HepG2 (cell line): ENCODE data around the gene INHA. TPM values are rescaled to one million over a fixed set of nuclear protein-coding genes. Genes with fewer than 3 reads are reported as not detected.

Experiments used
- ATAC-seq: fragments of 200-7000 bp; cut with Tn5 transposase; 3 replicates; pipeline ENCODE4 v1.9.1; 2020; ENCODE audit warnings: mild to moderate bottlenecking, moderate library complexity
- BruUV-seq: library from RNA; stranded (reverse); fragments of 400-500 nt; replicated peaks from 2 replicates; lab custom pipeline; 2021; lab: Mats Ljungman, UMichigan
- CTCF ChIA-PET: fragments of 300-600 bp; formaldehyde crosslinking; extraction: SDS; loops from one replicate; lab custom pipeline; 2021; ENCODE audit warnings: low total read pairs, inconsistent platforms, low intra/inter-chr PET ratio; lab: Yijun Ruan, JAX
- POLR2A ChIA-PET: fragments of 350-600 bp; sonication (Branson Sonifier 250); formaldehyde crosslinking; loops from one replicate; lab custom pipeline; 2020; ENCODE audit warnings: antibody characterized with exemption, inconsistent platforms; lab: Yijun Ruan, JAX
- DNase-seq: peaks from one replicate; pipeline ENCODE4 v3.0.0-alpha.2; 2015; ENCODE audit warnings: low spot score
- FAIRE-seq: peaks from 3 replicates; lab custom pipeline; 2011; peaks lifted over from hg19 to GRCh38; lab: Jason Lieb, UNC
- H2AFZ ChIP-seq: one replicate; pipeline ENCODE4 v1.6.1; 2011; ENCODE audit warnings: low read length, inconsistent platforms
- H3K27ac ChIP-seq: fragments of 300-600 bp; 3 replicates; pipeline ENCODE4 v1.8.0; 2011; ENCODE audit warnings: mixed run types, mild to moderate bottlenecking, mixed read lengths, low read length, inconsistent platforms; ENCODE audit not compliant: insufficient read depth; ENCODE audit errors: extremely low read length
- H3K27me3 ChIP-seq, 2 experiments: fragments of 200-600 bp in 1 of 2; 2 replicates in 1 of 2; 3 replicates in 1 of 2; pipeline versions ENCODE4 v1.6.0 to v1.8.0; 2011; ENCODE audit warnings: low read length in 2 of 2, mild to moderate bottlenecking in 2 of 2, moderate library complexity in 2 of 2, inconsistent platforms in 1 of 2; ENCODE audit not compliant: insufficient read depth in 2 of 2, control insufficient read depth in 1 of 2
- H3K36me3 ChIP-seq, 2 experiments: fragments of 200-600 bp in 1 of 2; replicated peaks in 1 of 2; 2 replicates in 1 of 2; 3 replicates in 1 of 2; pipeline versions ENCODE4 v1.5.1 to v1.8.0; 2011; ENCODE audit warnings: low read length in 2 of 2, inconsistent platforms in 1 of 2; ENCODE audit not compliant: insufficient read depth in 2 of 2, control insufficient read depth in 1 of 2
- H3K4me1 ChIP-seq: 2 replicates; pipeline ENCODE4 v1.5.1; 2012; ENCODE audit warnings: low read length, inconsistent platforms; ENCODE audit not compliant: insufficient read depth
- H3K4me2 ChIP-seq: 2 replicates; pipeline ENCODE4 v1.6.0; 2011; ENCODE audit warnings: low read depth, low read length, inconsistent platforms
- H3K4me3 ChIP-seq, 3 experiments: fragments of 200-600 bp in 1 of 3; sonication (generic), shearing (Covaris generic) in 1 of 3; replicated peaks in 1 of 3; 2 replicates each; pipeline ENCODE4 v1.5.1; 2011 to 2016; ENCODE audit warnings: low read length in 3 of 3, inconsistent platforms in 2 of 3, low read depth in 2 of 3, mild to moderate bottlenecking in 2 of 3, control low read depth in 1 of 3, mixed read lengths in 1 of 3; ENCODE audit not compliant: insufficient read depth in 1 of 3
- H3K79me2 ChIP-seq: one replicate; pipeline ENCODE4 v1.6.1; 2011; ENCODE audit warnings: low read length, inconsistent platforms; ENCODE audit not compliant: insufficient read depth
- H3K9ac ChIP-seq: 2 replicates; pipeline ENCODE4 v1.6.0; 2011; ENCODE audit warnings: mild to moderate bottlenecking, low read depth, low read length, inconsistent platforms; ENCODE audit not compliant: insufficient read depth
- H3K9me3 ChIP-seq: 2 replicates; pipeline ENCODE4 v1.5.1; 2012; ENCODE audit warnings: mild to moderate bottlenecking, low read length
- H4K20me1 ChIP-seq: 2 replicates; pipeline ENCODE4 v1.6.0; 2011; ENCODE audit warnings: inconsistent platforms, mild to moderate bottlenecking, low read length, moderate library complexity; ENCODE audit not compliant: insufficient read depth
- KDM2A ChIP-seq: sonication (generic); formaldehyde crosslinking; IDR thresholded peaks from 2 replicates; pipeline ENCODE4 v1.4.0; 2020; ENCODE audit warnings: low read depth, missing genetic modification reagents, borderline replicate concordance
- KDM6A ChIP-seq: IDR thresholded peaks from 2 replicates; pipeline ENCODE4 v1.6.1; 2016; ENCODE audit warnings: low read depth
- MAFF ChIP-seq: IDR thresholded peaks from 2 replicates; pipeline ENCODE4 v1.6.1; 2011; ENCODE audit warnings: low read depth, low read length, improper control_type of control experiment
- ZNF12 ChIP-seq: sonication (generic); formaldehyde crosslinking; IDR thresholded peaks from 2 replicates; pipeline ENCODE4 v1.5.0; 2020; ENCODE audit warnings: missing genetic modification reagents
- ZNF558 ChIP-seq: sonication (generic); formaldehyde crosslinking; IDR thresholded peaks from 2 replicates; pipeline ENCODE4 v1.9.0; 2022; ENCODE audit warnings: mild to moderate bottlenecking, missing genetic modification reagents, borderline replicate concordance
- WGBS: methylation state at CpG from one replicate; pipeline ENCODE4 v1.1.6; 2017; ENCODE audit warnings: low lambda C conversion rate; 5-methylcytosine and 5-hydroxymethylcytosine counted together
- in situ Hi-C: cut with HindIII; loops from 2 replicates; pipeline ENCODE4 v1.10.0; 2017; ENCODE audit warnings: low pct_unique_long_range_greater_than_20kb; ENCODE audit not compliant: extremely low pct_ligation_motif_present
- intact Hi-C: fragments of 100-400 bp; cut with micrococcal nuclease; formaldehyde crosslinking; loops from one replicate; pipeline ENCODE4 v1.10.0; 2022; ENCODE audit not compliant: unreplicated experiment
- polyA plus RNA-seq, 8 experiments: library from polyadenylated mRNA; depleted of rRNA in 3 of 8; stranded (reverse) in 7 of 8; unstranded in 1 of 8; fragments of >200 nt; fragmentation: Illumina TruSeq in 4 of 8; extraction: Trizol in 4 of 8; gene quantifications; 2 replicates each; pipeline versions ENCODE4 v1.2.1 to v1.2.3, GENCODE V29; 2011 to 2016; ENCODE audit warnings: low read depth in 4 of 8, missing spikeins in 1 of 8, mixed read lengths in 1 of 8; ENCODE audit not compliant: insufficient read depth in 1 of 8
- total RNA-seq, 5 experiments: library from RNA; depleted of rRNA; stranded (reverse); fragments of >200 nt; fragmentation: Illumina TruSeq; extraction: Trizol; gene quantifications; 2 replicates each; pipeline ENCODE4 v1.2.3, GENCODE V29; 2016; ENCODE audit warnings: low read depth in 1 of 5
- TF ChIP-seq, protein P1 (sequence below): sonication (generic); formaldehyde crosslinking; conservative IDR thresholded peaks from 2 replicates; pipeline ENCODE4 v1.8.1; 2023; ENCODE audit warnings: missing genetic modification reagents
- TF ChIP-seq, protein P2 (sequence below): sonication (generic); formaldehyde crosslinking; IDR thresholded peaks from 2 replicates; pipeline ENCODE4 v1.5.0; 2020; ENCODE audit warnings: missing genetic modification reagents, mild to moderate bottlenecking, borderline replicate concordance

The INHA gene
- total and polyA plus RNA-seq, 2 of the 13 experiments (the other 11 are each of a cell fraction or from before 2014, with no cell fraction given): 4.1 to 15.2 TPM

DNA sequence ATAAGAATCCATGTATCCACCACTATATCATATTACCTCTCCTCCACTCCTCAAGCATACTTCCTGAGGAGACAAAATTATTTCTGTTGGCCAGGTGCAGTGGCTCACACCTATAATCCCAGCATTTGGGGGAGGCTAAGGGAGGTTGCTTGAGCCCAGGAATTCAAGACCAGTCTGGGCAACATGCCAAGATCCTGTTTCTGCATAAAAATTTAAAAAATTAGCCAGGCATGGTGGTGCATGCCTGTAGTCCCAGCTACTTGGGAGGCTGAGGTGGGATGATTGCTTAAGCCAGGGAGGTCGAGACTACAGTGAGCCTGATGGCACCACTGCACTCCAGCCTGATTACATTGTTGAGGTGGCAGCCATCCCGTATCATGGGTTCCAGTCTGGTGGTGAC, 9.2 kb downstream of the INHA start:
- ChIA-PET CTCF (no interaction called here), POLR2A (no interaction called here)
- no peak overlapping the region for H2AFZ ChIP-seq
- no TSS peak for BruUV-seq
- H3K27me3 ChIP-seq: no peaks in the 10 kb centered on the region; a peak in 1 of 5 replicates
- no peak overlapping the region for H3K9ac ChIP-seq
- peaks cover 54% of the 10 kb centered on the region for H3K4me1 ChIP-seq
- DNase-seq (no peak), FAIRE-seq (no peak), ATAC-seq (no peak)
- no CpG with 5 or more reads among the region's 2 CpGs for WGBS
- H3K4me3 ChIP-seq: no peak overlapping the region
- H3K4me2 ChIP-seq: no peak overlapping the region
- TF ChIP-seq KDM2A (CRISPR knock-in tag): no peak
- TF ChIP-seq ZNF558 (CRISPR knock-in tag): no peak
- no peak for TF ChIP-seq KDM6A (CRISPR knock-in tag)
- TF ChIP-seq, protein P1, sequence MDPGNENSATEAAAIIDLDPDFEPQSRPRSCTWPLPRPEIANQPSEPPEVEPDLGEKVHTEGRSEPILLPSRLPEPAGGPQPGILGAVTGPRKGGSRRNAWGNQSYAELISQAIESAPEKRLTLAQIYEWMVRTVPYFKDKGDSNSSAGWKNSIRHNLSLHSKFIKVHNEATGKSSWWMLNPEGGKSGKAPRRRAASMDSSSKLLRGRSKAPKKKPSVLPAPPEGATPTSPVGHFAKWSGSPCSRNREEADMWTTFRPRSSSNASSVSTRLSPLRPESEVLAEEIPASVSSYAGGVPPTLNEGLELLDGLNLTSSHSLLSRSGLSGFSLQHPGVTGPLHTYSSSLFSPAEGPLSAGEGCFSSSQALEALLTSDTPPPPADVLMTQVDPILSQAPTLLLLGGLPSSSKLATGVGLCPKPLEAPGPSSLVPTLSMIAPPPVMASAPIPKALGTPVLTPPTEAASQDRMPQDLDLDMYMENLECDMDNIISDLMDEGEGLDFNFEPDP (CRISPR knock-in tag): 0 out of 2 replicates have a peak, but pooled peaks have one; percentile 28
- in situ Hi-C loops (no loop called here), intact Hi-C loops (no loop called here)
- H3K79me2 ChIP-seq: no peaks in the 10 kb centered on the region
- no peaks in the 10 kb centered on the region for H3K9me3 ChIP-seq
- H3K27ac ChIP-seq: no peak overlapping the region
- no peaks in the 10 kb centered on the region for H3K36me3 ChIP-seq
- H4K20me1 ChIP-seq: no peaks in the 10 kb centered on the region

GRCh38 chr2:219591091-219591490, 19.0 kb downstream of the INHA start:
- 54% methylated on average over 4 of the region's 4 CpGs for WGBS
- Histone ChIP-seq H3K27me3 (no peaks in the 10 kb centered on the region), H3K27ac (no peak overlapping the region), H4K20me1 (no peaks in the 10 kb centered on the region), H3K79me2 (no peaks in the 10 kb centered on the region), H3K4me1 (peaks cover 63% of the 10 kb centered on the region), H2AFZ (no peak overlapping the region), H3K4me3 (no peak overlapping the region), H3K9me3 (no peaks in the 10 kb centered on the region), H3K36me3 (no peaks in the 10 kb centered on the region), H3K4me2 (no peak overlapping the region), H3K9ac (no peak overlapping the region)
- POLR2A ChIA-PET: interaction anchor here (1.5 kb wide), 1 partner anchor 20 kb away, joined by 9 read pairs; the partner anchor contains the start of gene OBSL1
- in situ Hi-C loops (no loop called here), intact Hi-C loops (no loop called here)
- TF ChIP-seq ZNF12 (CRISPR knock-in tag) (peak; percentile 99), MAFF (no peak)
- TF ChIP-seq, protein P2, sequence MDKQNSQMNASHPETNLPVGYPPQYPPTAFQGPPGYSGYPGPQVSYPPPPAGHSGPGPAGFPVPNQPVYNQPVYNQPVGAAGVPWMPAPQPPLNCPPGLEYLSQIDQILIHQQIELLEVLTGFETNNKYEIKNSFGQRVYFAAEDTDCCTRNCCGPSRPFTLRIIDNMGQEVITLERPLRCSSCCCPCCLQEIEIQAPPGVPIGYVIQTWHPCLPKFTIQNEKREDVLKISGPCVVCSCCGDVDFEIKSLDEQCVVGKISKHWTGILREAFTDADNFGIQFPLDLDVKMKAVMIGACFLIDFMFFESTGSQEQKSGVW: no peak
- CTCF ChIA-PET: no interaction called here
- no TSS peak for BruUV-seq
- no peak for ATAC-seq
- no peak for FAIRE-seq
- DNase-seq: no peak
